Measurements from ENCODE around the gene ATP8B3. TPM values are rescaled to one million over a fixed set of nuclear protein-coding genes. Genes with fewer than 3 reads are reported as not detected.
"Not testable (repeated sequence)": the region's sequence is repeated elsewhere in the genome, so short reads cannot be mapped to it uniquely, and the experiment has no call there.

The ATP8B3 gene
- total RNA-seq, 1 experiment from 2014 or later: 7.8 TPM

DNA sequence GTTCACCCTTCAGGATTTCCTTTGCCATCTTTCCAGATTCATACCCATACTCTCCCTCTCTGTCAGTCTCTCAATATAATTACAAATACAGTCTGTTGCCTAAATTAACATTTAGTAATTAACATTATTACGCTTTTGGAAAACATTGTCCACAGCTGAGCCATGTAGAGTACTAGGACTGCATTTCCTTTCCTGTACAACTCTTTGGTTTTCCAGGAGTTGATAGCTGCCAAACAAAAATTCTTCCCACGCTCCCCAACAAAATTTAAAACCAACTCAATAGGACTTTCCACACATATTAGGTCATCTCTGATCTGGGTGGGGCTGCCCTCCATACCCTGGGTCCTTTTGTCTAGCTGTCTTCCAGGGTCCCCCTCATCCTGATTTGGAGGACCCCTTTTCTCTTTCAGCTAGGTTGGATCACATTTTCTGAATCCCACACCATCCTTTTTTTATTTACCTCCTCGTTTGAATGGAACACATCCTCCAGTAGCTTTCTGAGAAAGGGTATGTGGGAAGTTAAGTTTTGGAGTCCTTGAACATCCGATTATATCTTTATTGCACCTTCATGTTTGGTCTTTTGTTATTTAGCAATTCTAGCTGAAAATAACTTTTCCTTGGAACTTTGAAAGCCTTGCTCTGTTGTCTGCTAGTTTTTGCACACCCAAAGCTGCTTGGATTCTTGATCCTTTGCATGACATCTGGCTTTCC, 41.1 kb downstream of the ATP8B3 start:
- no peak for DNase-seq (ENCODE audit: low read depth)

DNA sequence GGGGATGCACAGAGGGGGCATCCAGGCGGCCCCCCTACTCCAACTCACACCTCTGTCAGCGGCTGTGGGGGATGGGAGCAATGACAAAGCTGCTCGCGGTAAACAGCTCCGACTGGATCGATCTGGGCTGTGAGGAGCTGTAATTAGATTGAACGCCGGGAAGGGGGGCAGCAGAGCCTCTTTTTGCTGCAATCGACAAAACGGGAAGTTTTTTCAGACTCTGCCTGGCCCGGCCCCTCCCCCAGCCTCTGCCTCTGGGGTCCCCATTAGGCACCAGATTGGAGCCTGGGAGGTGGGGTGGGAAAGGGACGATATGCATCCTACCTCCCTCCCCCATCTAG, 42.5 kb downstream of the ATP8B3 start:
- no peak for DNase-seq (ENCODE audit: low read depth)

DNA sequence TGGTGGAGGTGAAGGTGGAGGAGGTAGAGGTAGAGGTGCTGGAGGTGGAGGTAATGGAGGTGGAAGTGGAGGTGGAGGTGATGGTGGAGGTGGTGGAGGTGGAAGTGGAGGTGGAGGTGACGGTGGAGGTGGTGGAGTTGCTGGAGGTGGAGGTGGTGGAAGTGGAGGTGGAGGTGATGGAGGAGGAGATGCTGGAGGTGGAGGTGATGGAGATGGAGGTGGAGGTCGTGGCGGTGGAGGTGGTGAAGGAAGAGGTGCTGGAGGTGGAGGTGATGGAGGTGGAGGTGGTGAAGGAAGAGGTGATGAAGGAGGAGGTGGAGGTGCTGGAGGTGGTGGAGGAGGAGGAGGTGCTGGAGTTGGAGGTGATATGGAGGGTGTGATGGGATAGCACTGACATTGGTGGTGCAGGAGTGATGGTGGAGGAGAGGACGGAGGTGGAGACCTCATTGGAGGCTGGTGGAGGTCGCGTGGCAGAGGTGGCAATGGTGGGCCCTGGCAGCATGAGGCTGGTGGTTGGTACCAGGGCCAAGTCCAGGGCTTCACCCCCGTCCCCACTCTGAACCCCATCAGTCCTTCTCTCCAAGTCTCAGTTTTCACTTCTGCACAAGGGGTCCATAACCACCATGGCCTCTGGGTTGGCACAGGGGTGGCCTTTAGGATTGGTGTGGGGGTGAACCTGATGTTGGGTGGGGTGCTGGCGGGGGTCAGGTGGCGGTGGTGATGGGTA, 43.0 kb downstream of the ATP8B3 start:
- DNase-seq (ENCODE audit: low read depth): no peak

DNA sequence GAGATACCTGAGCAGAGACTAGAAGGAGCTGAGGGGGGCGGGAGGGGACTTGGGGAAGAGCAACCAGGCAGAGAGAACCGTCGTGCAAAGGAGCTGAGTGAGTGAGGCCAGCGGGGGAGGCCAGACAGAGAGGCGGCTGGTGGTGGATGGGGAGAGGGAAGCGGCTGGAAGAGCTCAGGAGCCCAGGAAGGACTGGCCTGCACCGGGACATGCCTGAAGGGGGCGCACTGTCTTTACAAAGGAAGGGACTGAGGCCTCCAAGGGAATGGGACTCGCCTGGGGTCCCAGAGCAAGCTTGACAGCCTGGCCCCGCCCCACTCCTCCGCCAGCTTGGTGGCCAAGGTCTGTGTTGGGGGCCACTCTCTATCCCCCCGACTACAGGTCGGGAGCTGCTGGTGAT, 43.8 kb downstream of the ATP8B3 start:
- DNase-seq (ENCODE audit: low read depth): no peak

DNA sequence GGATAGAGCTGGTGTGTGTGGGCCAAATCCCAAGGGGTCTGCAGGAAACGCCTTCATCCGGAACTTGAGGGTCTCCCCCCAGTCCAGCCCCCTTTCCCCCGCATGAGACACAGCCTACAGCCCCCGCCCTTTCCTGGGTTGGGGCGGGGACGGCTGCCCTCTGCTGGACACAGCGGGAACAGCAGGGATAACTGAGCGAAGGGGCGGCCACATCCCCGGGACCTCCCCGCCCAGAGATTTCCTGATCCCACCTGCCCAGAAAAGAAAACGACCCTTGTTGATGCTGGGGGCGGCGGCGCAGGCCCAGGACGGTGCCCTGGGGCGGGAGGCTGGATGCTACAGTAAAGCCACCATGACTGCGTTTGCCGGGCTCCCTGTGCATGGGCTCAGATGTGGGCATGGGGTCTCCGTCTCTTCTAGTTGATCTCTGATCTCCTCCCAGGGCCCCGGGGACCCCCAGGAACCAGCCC, 44.6 kb downstream of the ATP8B3 start:
- no peak for DNase-seq (ENCODE audit: low read depth)

DNA sequence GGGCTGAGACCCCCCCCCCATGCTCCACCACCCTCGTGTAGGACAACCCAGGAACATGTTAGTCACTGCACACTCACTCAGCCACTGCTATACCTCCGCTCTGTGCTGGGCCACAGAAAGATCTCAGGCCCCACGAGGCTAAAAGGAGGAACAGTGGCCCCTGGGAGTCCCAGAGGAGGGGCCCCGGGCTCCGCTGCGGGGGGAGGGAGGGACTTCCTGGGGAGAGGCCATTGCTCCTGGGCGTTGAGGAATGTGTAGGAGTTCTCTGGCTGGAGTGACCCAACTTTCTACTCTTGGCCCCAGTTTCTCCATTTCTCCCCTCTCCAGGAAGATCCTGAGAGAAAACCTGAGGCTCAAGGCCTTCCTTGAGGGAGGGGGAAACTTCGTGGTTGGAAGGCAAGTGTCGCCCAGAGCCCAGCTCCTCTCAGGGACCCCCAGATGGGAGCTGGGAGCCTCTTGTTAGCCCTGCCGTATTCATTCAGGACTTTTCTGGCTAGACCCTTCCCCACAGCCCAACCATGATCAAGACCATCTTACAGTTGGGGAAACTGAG, 45.2 kb downstream of the ATP8B3 start:
- DNase-seq (ENCODE audit: low read depth): no peak

DNA sequence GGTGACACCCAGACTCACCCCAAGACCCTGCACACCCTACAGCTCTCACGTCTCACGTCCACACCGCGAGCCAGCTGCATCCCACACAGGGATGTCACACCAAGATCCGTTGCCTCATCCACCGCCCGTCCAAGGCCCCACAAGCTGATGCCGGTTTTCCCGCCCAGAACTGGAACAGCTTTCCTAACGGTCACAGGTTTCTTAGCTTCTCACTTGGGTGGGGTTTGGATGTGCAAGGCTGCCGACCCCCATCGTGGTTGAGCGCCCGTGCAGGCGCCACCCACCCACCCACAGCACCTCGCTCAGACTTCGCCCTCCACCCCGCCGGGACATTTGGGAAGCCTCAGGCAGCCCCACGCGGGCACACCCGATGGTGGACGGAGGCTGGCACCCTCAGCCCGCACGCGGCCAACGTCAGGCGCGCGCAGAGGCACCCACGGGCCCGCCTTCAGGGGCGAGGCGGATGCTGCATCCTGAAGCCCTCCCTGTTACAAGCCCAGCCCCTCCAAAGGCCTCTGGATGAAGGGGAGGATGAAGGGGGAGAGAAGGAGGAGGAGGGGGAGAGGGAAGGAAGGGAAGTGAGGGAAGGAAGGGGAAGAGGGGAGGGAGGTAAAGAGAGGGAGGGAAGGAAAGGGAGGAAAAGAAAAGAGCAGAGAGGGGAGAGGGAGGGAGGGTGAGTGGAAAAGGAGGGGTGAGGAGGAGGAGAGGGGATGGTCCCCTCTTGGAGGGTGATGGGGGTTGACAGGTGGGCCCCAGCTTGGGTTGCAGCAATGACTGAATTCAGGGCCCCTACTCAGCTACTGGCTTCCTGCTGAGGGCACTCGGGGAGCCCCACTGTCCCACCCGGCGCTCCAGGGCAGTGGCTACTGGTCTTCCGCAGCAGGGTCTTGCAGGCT, 45.9 kb downstream of the ATP8B3 start:
- DNase-seq (ENCODE audit: low read depth): no peak

DNA sequence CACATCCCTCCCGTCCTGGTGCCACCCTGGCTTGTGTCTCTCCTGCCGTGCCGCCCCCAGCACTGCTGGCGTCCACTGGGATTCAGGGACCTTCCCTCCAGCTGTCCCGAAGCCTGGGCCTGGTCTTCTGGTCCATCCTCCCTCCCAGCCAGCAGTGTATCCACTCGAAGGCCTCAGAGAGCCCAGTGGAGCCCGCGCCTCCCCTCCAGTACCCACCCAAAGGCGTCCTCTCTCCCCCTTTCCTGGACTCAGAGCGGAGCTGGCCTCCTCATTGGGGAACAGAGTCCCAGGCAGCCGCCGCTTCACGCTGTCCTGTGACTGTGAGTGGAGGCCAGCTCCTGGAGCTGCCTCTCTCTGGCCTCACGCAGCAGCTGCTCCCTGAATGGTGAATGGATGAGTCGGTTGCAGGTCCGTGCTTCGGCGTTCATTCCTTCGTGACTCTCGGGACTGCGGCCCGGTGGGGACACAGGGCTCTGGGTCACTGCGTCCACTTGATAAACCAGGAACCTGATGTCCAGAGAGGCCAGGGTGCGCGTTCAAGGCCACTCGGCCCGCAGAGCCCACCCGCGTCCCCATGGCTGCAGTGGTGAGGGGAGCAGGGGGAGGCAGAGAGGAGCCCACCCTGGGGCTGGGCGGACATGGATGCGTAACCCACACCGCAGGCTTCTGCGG, 46.7 kb downstream of the ATP8B3 start:
- DNase-seq (ENCODE audit: low read depth): no peak

DNA sequence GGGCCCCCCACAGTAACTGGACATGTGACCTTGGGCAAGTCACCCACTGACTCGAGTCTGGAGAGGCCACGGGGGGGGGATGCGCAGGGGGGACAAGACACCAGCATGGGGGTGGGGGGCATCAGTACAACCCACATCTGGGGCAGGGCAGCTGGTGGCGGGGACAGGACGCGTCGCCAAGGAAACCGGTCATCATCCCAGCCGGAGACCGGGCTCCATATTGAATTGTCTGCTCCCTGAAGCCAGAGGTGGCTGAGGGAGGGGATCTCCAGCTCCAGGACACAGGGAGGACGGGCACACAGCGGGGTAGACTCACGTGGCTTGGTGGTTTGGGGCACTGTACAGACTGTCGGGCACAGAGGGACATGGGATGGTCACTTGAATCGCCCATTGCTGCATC, 47.3 kb downstream of the ATP8B3 start:
- DNase-seq (ENCODE audit: low read depth): no peak

DNA sequence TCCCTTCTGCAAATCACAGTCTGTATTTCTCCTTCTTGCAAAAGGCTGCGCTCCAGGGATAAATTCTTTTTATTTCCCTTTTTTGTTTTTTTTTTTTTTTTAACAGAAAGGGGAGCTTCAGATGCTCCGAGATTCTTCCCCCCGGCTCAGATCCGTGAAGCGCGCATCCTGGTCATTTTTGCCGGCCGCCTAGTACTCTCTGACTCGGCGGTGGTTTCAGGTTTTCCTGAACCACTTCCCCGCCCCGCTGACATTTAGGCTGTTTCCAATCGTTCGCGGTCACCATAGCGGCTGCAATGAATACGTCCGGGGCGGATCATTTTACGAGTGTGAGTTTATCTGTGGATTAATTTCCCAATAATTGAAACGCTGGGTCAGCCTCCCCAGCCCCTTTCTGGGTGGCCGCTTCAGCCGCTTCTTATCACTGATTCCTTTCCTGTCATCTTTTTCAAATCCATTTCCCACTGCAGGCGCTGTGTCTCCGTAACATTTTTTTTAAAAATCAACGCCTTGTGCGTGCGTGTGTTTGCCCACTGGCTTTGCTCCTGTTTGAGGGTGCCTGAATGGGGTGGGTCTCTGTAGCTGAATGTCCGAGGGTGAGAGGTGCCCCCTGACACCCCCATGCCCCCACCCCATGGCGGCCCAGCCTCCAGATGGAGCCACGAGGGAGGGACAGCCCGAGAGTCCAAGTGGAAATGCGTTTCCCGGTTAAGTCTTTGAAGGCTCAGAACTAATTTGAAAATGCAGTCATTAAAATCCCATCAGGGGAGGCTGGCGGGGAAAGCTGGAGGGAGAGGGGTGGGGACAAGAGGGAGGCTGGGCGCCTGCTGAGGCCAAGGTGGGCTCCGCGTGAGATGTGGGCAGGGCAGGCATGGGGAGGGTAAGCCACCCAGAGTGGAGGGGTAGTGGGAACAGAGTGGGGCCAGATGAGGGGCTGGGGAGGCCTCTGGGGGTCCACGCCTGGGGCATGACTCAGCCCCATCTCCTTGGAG, 48.1 kb downstream of the ATP8B3 start:
- no peak for DNase-seq (ENCODE audit: low read depth)

DNA sequence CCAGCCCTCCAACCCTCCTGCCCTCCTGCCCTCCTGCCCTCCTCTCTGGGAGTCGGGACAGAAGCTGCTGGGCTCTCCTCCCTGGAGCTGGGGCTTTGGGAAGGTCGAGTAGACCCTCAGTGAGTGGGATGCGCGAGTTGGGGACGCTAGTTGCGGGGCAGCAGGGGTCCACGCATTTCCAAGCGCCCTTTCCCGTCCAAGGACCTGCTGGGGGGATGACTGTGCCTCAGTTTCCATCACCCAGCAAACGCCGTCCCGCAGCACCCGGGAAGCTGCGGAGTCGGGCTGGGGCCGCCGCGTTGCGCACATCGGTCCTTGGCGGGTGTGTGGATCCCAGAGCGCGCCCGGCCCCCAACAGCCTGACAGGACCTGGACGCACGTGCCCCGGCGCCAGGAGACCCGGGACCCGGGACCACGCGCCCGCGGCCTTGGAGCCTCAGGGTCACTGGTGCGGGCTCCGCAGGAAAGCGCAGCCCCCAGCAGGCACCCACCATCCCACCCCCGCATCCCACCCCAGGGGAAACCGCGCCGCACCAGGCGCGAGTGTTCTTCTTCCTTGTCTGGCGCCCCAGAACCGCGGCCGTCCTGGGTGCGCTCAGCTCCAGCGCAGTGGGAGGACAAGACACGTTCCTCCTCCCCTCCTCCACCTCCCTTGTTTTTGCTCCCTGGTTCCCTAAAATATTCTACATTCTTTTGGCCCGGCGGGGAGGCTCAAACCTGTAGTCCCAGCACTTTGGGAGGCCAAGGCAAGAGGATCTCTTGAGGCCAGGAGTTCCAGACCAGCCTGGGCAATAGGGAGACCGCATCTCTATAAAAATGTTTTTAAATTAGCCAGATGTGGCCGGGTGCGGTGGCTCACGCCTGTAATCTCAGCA, 49.6 kb downstream of the ATP8B3 start:
- DNase-seq (ENCODE audit: low read depth): no peak

DNA sequence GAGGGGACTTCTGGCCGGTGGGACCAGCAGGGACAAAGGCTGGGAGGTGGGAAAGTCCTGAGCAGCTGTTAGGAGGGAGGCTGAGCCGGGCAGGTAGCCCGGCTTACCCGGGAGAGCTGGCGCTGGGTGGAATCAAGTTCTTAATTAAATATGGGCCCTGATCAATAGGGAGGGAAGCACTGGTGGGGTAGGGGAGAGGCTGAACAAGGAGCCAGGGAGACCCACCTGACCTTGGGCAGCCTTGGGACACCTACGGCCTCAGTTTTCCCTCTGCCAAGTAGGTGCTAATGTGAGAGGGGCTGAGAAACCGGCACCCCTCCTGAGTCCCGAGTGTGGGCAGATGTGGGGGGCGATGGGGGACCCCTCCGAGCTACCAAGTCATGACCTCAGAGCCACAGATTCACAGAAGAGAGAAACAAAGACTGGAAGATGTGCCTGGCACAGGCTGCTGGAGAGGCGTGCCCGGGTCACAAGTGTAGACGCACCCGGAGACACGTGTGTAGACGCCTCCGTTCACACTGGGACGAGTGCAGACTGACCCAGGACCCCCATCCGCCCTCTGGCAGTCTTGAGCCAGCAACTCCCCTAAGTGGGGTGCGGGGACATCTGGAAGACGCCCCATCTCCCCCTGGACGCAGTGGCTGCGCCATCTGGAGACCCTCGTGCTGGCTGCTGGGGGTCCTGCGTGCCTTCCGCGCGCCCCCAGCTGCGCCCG, 50.4 kb downstream of the ATP8B3 start:
- DNase-seq (ENCODE audit: low read depth): no peak

DNA sequence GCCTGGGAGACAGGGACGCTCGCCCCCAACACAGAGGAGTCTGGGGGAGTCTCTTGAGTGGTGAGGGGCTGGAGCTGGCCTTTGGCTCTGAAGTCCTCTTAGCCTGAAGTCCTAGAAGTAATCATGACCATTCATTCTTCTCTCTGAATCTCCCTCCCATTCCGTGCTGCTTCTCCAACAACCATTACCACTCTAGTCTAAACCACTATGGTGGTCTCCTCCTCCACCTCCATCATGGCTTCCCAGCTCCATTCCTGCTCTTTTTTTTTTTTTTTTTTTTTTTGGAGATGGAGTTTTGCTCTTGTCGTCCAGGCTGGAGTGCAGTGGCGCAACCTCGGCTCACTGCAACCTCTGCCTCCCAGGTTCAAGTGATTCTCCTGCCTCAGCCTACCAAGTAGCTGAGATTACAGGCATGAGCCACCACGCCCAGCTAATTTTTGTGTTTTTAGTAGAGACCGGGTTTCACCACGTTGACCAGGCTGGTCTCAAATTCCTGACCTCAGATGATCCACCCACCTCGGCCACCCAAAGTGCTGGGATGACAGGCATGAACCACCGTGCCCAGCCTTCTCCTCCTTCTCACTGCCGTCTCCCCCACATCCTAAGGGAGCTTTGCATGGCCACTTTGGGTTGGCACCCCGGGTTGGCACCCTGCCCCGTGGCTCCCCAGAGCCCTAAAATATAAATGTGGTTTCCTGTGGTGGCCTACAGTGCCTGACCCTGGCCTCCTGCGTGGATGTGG, 51.1 kb downstream of the ATP8B3 start:
- not testable (repeated sequence) for DNase-seq (ENCODE audit: low read depth)

DNA sequence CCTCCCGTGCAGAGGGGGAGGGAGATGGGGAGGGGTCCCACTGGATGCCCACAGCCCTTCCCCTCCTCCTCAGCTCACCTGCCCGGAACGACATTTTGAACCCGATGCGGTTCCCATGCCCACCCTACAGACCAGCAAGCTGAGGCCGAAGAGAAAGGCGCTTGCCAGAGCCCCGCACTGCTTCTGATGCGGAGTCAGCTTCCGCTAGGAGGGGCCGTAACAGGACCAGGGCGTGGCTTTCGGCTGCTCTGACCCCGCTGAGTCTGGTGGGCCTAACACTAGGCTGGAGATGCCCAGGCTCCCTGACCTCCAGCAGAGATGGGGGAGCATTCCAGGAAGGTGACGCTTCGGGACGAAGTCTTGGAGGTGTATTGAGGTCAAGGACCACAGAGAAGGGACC, 52.1 kb downstream of the ATP8B3 start:
- no peak for DNase-seq (ENCODE audit: low read depth)

DNA sequence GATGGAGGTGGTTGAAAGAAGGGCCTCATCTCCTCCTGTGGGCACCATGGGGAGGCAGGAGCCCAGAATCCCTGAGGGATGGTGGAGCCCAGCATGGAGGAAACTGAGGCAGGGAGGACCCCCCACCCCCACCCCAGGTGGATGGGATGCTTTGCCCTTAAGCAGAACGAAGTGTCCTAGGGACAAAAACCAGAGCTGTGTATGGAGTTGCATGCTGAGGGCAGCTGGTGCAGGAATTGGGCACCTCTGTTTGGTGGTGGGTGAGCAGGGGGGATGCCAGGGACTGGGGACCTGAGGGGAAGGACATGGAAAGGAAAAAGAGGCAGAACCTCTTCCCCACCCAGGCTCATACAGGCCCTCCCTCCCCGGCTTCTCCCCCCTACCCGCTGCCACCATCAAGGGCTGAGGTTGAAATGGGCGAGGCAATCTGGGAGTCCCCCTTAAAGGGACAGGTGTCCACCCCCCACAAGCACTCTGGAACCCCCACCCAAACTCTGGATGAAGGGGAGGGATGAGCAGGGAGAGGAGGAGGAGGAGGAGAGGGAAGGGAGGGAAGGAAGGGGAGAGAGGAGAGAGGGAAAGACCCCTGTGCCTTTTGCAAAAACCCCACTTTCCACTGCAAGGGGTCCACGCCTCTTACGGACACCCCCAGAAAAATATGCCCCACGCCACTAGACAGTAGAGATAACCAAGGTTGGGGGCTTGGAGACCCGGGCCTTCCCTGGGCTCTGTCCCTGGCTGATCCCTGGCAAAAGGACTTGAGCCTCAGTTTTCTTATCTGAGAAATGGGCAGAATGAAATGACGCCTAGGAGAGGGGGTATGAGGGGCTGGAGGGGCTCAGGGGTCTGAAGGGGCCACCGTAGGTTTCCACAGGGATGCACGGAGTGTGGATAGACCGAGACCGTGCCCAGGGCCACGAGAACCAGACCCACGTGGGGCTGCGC, 52.8 kb downstream of the ATP8B3 start:
- DNase-seq (ENCODE audit: low read depth): no peak

DNA sequence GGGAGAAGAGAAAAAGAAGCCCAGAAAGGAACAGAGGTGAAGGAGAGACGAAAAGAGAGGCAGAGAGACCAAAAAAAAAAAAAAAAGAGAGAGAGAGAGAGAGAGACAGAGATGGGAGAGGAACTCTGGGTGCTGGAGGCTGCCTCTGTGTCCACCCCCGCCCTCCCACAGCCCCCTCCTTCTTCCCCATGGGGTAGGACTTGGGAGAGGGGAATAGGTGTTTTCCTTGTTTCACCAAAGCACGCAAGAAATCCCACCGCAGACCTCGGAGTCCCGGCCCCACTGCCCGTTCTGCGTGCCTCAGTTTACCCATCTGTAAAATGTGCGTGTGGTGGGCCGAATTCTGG, 53.9 kb downstream of the ATP8B3 start:
- no peak for DNase-seq (ENCODE audit: low read depth)
